Endothelial cell (in vitro differentiated cells): ENCODE measurements around the gene CD300LB. TPM values are rescaled to one million over a fixed set of nuclear protein-coding genes. Genes with fewer than 3 reads are reported as not detected.

Source experiments
- DNase-seq: peaks from one replicate; pipeline ENCODE4 v3.0.0; 2021; ENCODE audit warnings: low spot score
- H3K27ac Mint-ChIP-seq: one replicate; pipeline ENCODE4 v1.8.0; 2021; ENCODE audit warnings: mixed read lengths, inconsistent platforms; ENCODE audit not compliant: unreplicated experiment
- H3K27me3 Mint-ChIP-seq: one replicate; pipeline ENCODE4 v1.8.0; 2021; ENCODE audit warnings: mild to moderate bottlenecking, moderate library complexity, mixed read lengths, inconsistent platforms; ENCODE audit not compliant: unreplicated experiment
- H3K36me3 Mint-ChIP-seq: one replicate; pipeline ENCODE4 v1.8.0; 2021; ENCODE audit warnings: mild to moderate bottlenecking, low read depth, mixed read lengths, inconsistent platforms; ENCODE audit not compliant: unreplicated experiment
- H3K4me1 Mint-ChIP-seq: one replicate; pipeline ENCODE4 v1.8.0; 2021; ENCODE audit warnings: mild to moderate bottlenecking, mixed read lengths, inconsistent platforms; ENCODE audit not compliant: unreplicated experiment
- H3K4me3 Mint-ChIP-seq: one replicate; pipeline ENCODE4 v1.8.0; 2021; ENCODE audit warnings: mild to moderate bottlenecking, mixed read lengths, inconsistent platforms; ENCODE audit not compliant: unreplicated experiment
- H3K9me3 Mint-ChIP-seq: one replicate; pipeline ENCODE4 v1.8.0; 2021; ENCODE audit warnings: mixed read lengths, inconsistent platforms; ENCODE audit not compliant: unreplicated experiment
- total RNA-seq: library from RNA; stranded (reverse); fragmentation: NEBNext Ultra II Directional; extraction: Animal tissue kit (Norgen Biotek cat#: 25700); gene quantifications from one replicate; pipeline ENCODE4 v1.2.1, GENCODE V29; 2021; ENCODE audit not compliant: unreplicated experiment
- TF ChIP-seq, protein P1 (sequence below): fragments of 200-600 bp; sonication (generic); IDR thresholded peaks from one replicate; pipeline ENCODE4 v1.5.0; 2021; ENCODE audit warnings: antibody characterized with exemption; ENCODE audit not compliant: unreplicated experiment

CD300LB gene
- total RNA-seq, 1 donor from 2014 or later, result not detected

DNA sequence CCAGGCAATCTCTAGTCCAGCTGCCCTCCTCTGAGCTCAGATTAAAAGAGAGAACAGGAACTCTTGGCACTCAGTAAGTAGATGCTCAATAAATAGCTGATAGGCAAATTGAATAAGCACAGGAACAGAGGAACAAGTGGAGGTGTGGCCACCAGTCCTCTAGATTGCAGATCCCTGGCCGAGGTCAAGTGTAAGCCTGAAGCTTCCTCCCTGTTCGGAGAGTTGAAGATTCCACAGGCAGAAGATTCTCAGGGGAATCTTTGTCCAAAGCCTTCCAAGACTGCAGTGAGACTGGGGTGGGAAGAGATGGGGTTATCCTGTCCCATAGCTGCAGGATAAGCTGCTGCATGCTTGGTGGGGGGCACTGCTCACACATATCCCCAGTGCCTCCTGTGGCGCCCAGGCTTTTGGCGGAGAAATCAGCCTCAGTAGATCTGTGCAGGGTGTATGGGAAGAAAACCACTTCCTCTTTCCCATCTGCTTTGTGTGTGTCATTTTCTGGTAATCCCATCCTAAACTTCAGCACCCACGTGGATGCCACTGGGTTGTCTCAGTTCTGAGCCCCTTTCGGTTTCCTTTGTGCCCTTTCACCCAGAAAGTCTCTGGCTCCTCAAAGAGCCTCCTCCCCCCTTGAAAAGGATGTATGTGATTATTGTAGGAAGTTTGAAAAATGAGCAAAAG, 52.7 kb downstream of the CD300LB start:
- Mint-ChIP-seq H3K27me3 (peaks cover 7% of the 10 kb centered on the region), H3K4me3 (no peak overlapping the region), H3K9me3 (no peaks in the 10 kb centered on the region), H3K4me1 (peaks cover 14% of the 10 kb centered on the region), H3K36me3 (no peaks in the 10 kb centered on the region), H3K27ac (no peak overlapping the region)
- DNase-seq, result no peak
- TF ChIP-seq, protein P1, sequence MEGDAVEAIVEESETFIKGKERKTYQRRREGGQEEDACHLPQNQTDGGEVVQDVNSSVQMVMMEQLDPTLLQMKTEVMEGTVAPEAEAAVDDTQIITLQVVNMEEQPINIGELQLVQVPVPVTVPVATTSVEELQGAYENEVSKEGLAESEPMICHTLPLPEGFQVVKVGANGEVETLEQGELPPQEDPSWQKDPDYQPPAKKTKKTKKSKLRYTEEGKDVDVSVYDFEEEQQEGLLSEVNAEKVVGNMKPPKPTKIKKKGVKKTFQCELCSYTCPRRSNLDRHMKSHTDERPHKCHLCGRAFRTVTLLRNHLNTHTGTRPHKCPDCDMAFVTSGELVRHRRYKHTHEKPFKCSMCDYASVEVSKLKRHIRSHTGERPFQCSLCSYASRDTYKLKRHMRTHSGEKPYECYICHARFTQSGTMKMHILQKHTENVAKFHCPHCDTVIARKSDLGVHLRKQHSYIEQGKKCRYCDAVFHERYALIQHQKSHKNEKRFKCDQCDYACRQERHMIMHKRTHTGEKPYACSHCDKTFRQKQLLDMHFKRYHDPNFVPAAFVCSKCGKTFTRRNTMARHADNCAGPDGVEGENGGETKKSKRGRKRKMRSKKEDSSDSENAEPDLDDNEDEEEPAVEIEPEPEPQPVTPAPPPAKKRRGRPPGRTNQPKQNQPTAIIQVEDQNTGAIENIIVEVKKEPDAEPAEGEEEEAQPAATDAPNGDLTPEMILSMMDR, result no peak

DNA sequence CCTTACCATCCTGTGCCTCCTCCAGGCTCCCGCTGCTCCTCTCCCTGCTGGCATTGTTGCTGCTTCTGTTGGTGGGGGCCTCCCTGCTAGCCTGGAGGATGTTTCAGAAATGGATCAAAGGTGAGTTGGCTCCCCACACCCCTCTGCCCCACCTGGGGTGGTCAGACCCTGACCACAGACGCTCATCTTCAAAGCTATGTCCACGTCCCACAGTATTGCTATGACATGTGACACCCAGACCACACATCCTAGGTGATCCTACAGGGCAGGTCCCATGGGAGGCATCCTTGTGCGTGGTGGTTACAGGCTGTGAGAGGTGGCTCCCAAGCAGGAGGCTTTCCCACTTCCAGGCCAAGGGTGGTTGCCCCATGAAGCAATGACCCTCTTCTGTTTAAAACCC, 53.9 kb downstream of the CD300LB start:
- TF ChIP-seq, protein P1, result no peak
- Mint-ChIP-seq H3K4me1 (peaks cover 8% of the 10 kb centered on the region), H3K9me3 (no peaks in the 10 kb centered on the region), H3K36me3 (no peaks in the 10 kb centered on the region), H3K27me3 (peaks cover 7% of the 10 kb centered on the region), H3K4me3 (no peak overlapping the region), H3K27ac (no peak overlapping the region)
- DNase-seq, result no peak

DNA sequence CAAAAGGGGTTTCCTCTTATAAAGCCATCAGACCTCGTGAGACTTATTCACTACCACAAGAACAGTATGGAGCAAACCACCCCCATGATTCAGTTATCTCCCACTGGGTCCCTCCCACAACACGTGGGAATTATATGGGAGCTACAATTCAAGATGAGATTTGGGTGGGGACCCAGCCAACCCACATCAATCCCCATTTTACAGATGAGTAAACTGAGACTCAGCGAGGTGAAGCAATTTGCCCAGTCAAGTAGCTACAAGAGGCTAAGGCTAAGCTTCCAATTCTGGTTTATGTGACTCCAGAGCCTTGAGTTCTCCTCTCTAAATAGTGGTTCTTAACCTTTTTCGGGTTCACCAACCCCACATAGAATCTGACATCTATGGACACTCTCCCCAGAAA, 56.1 kb downstream of the CD300LB start:
- DNase-seq, result no peak
- peaks cover 3% of the 10 kb centered on the region for H3K4me1 Mint-ChIP-seq
- H3K27ac Mint-ChIP-seq, result no peak overlapping the region
- TF ChIP-seq, protein P1, result no peak
- H3K36me3 Mint-ChIP-seq, result no peaks in the 10 kb centered on the region
- no peak overlapping the region for H3K4me3 Mint-ChIP-seq
- H3K27me3 Mint-ChIP-seq, result peaks cover under 1% of the 10 kb centered on the region
- no peaks in the 10 kb centered on the region for H3K9me3 Mint-ChIP-seq

DNA sequence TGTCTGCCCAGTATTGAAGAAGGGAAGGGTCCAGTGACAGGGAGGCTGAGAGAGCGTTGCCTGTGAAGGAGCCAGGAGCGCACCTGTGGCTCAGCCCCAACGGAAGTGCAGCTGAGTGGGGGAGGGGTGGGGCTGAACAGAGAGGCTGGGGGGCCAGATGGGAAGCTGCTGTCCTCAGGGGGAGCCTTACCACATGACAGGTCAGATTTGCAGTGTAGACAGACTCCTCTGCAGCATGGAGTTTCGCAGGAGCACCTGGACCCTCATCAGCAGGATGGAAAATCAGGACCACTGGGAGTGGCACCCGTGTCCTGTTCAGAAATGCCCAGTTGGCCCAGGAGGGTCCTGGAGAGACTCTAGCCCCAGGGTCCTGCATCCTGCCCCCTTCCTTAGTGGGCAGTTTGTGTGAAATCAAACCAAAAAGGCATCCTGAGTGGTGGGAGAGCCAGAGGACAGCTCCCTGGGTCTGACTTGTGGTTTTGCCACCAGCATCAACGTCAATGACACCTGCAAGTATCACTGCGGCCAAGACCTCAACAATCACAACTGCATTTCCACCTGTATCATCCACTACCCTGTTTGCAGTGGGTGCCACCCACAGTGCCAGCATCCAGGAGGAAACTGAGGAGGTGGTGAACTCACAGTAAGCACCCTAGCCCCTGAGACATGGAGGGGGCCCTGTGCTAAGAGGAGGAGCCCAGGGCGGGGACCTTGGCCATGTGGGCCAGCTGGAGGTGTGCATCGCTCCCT, 57.1 kb downstream of the CD300LB start:
- H3K27me3 Mint-ChIP-seq, result peaks cover 2% of the 10 kb centered on the region
- H3K36me3 Mint-ChIP-seq, result no peaks in the 10 kb centered on the region
- H3K9me3 Mint-ChIP-seq, result no peaks in the 10 kb centered on the region
- TF ChIP-seq, protein P1, result no peak
- no peak overlapping the region for H3K4me3 Mint-ChIP-seq
- H3K27ac Mint-ChIP-seq, result no peak overlapping the region
- H3K4me1 Mint-ChIP-seq, result peaks cover 3% of the 10 kb centered on the region
- no peak for DNase-seq

DNA sequence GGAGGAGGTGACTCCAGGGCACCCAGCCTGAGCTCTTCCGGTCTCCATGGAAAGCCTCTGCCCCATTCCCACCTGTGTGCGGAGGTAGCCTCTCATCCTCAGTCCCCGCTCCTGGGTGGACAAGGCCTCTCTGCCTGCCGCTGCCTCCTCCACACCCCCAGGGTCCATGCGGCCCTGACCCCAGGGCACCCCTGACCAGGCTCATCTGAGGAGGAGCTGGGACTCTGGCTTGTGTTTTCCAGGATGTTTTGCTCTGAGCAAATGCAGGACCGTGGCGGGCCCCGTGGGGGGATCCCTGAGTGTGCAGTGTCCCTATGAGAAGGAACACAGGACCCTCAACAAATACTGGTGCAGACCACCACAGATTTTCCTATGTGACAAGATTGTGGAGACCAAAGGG, 58.0 kb downstream of the CD300LB start:
- TF ChIP-seq, protein P1, result no peak
- Mint-ChIP-seq H3K27ac (no peak overlapping the region), H3K4me3 (no peak overlapping the region), H3K27me3 (peaks cover 2% of the 10 kb centered on the region), H3K4me1 (no peaks in the 10 kb centered on the region), H3K36me3 (no peaks in the 10 kb centered on the region), H3K9me3 (no peaks in the 10 kb centered on the region)
- DNase-seq, result no peak
